Neural cell (in vitro differentiated cells): ENCODE data around the gene ANKS1B. TPM values are rescaled to one million over a fixed set of nuclear protein-coding genes. Genes with fewer than 3 reads are reported as not detected.

Experiments used
- H2AFZ ChIP-seq: fragments of 200-600, 300-800 bp; sonication (generic), shearing (Covaris generic); 2 replicates; pipeline ENCODE4 v1.6.0; 2014; ENCODE audit warnings: low read depth, mild to moderate bottlenecking, antibody characterized with exemption, low read length, moderate library complexity
- H3F3A ChIP-seq: fragments of 200-600 bp; shearing (Covaris generic); 2 replicates; pipeline ENCODE4 v1.6.1; 2016; ENCODE audit warnings: mild to moderate bottlenecking, moderate library complexity, mixed read lengths, antibody characterized with exemption, low read length; ENCODE audit not compliant: insufficient read depth, poor library complexity, severe bottlenecking
- H3K27ac ChIP-seq: fragments of 200-600, 300-800 bp; sonication (generic), shearing (Covaris generic); 2 replicates; pipeline ENCODE4 v1.5.1; 2014; ENCODE audit warnings: mild to moderate bottlenecking, low read length, moderate library complexity
- H3K27me3 ChIP-seq: fragments of 300-800, 200-600 bp; sonication (generic), shearing (Covaris generic); 2 replicates; pipeline ENCODE4 v1.6.0; 2014; ENCODE audit warnings: mild to moderate bottlenecking, low read depth, low read length, moderate library complexity; ENCODE audit not compliant: insufficient read depth
- H3K36me3 ChIP-seq: fragments of 300-800, 200-600 bp; sonication (generic), shearing (Covaris generic); 2 replicates; pipeline ENCODE4 v1.5.1; 2014; ENCODE audit warnings: mild to moderate bottlenecking, antibody characterized with exemption, low read length, moderate library complexity; ENCODE audit not compliant: insufficient read depth
- H3K4me2 ChIP-seq: fragments of 300-800, 200-600 bp; sonication (generic), shearing (Covaris generic); 2 replicates; pipeline ENCODE4 v1.6.0; 2014; ENCODE audit warnings: mild to moderate bottlenecking, low read length
- H3K4me3 ChIP-seq: fragments of 300-800, 200-600 bp; sonication (generic), shearing (Covaris generic); 2 replicates; pipeline ENCODE4 v1.5.1; 2014; ENCODE audit warnings: mild to moderate bottlenecking, low read length, moderate library complexity
- H3K79me2 ChIP-seq: fragments of 200-600 bp; shearing (Covaris generic); replicated peaks from 2 replicates; pipeline ENCODE4 v1.6.0; 2014; ENCODE audit warnings: mild to moderate bottlenecking, low read length, moderate library complexity; ENCODE audit not compliant: insufficient read depth
- H3K9ac ChIP-seq: fragments of 300-800, 200-600 bp; sonication (generic), shearing (Covaris generic); 2 replicates; pipeline ENCODE4 v1.6.1; 2016; ENCODE audit warnings: mild to moderate bottlenecking, low read length, mixed read lengths
- H3K9me2 ChIP-seq: fragments of 200-600 bp; shearing (Covaris generic); 2 replicates; pipeline ENCODE4 v1.6.1; 2016; ENCODE audit warnings: mild to moderate bottlenecking, low read length, mixed read lengths; ENCODE audit not compliant: insufficient read depth
- H3K9me3 ChIP-seq: fragments of 200-600, 300-800 bp; sonication (generic), shearing (Covaris generic); 2 replicates; pipeline ENCODE4 v1.6.1; 2016; ENCODE audit warnings: mild to moderate bottlenecking, mixed run types, low read length, moderate library complexity, mixed read lengths
- H4K20me1 ChIP-seq: fragments of 200-600 bp; shearing (Covaris generic); 2 replicates; pipeline ENCODE4 v1.6.1; 2016; ENCODE audit warnings: mild to moderate bottlenecking, mixed run types; ENCODE audit not compliant: insufficient read depth
- CTCF ChIP-seq: fragments of 450-650 bp; IDR thresholded peaks from 2 replicates; pipeline ENCODE4 v1.5.1; 2014; ENCODE audit warnings: antibody characterized with exemption, mild to moderate bottlenecking, moderate library complexity; ENCODE audit not compliant: poor library complexity, severe bottlenecking
- EP300 ChIP-seq: fragments of 450-650 bp; conservative IDR thresholded peaks from 2 replicates; pipeline ENCODE4 v1.6.1; 2014; ENCODE audit warnings: antibody characterized with exemption, mild to moderate bottlenecking, moderate library complexity; ENCODE audit not compliant: poor library complexity, severe bottlenecking
- EZH2 ChIP-seq: fragments of 200-600, 300-800 bp; shearing (Covaris generic), sonication (generic); IDR thresholded peaks from 2 replicates; pipeline ENCODE4 v1.6.1; 2014; ENCODE audit warnings: antibody characterized with exemption, low read length, borderline replicate concordance, mild to moderate bottlenecking; ENCODE audit not compliant: insufficient read depth, poor library complexity, severe bottlenecking
- MXI1 ChIP-seq: fragments of 450-650 bp; conservative IDR thresholded peaks from 2 replicates; pipeline ENCODE4 v1.6.1; 2014; ENCODE audit warnings: antibody characterized with exemption, mild to moderate bottlenecking; ENCODE audit not compliant: poor library complexity, severe bottlenecking
- POLR2AphosphoS5 ChIP-seq: IDR thresholded peaks from 2 replicates; pipeline ENCODE4 v1.6.1; 2012
- RAD21 ChIP-seq: fragments of 450-650 bp; conservative IDR thresholded peaks from 2 replicates; pipeline ENCODE4 v1.6.1; 2014; ENCODE audit warnings: antibody characterized with exemption, mild to moderate bottlenecking, moderate library complexity
- SMC3 ChIP-seq: fragments of 450-650 bp; conservative IDR thresholded peaks from 2 replicates; pipeline ENCODE4 v1.6.1; 2014; ENCODE audit warnings: antibody characterized with exemption, mild to moderate bottlenecking, moderate library complexity; ENCODE audit not compliant: poor library complexity
- TAF1 ChIP-seq: IDR thresholded peaks from 2 replicates; pipeline ENCODE4 v1.6.1; 2012; ENCODE audit warnings: low read depth
- polyA plus RNA-seq: library from polyadenylated mRNA; depleted of rRNA; stranded (reverse); fragments of >200 nt; gene quantifications from 2 replicates; pipeline ENCODE4 v1.2.3, GENCODE V29; 2014
- TF ChIP-seq, protein P1 (sequence below): IDR thresholded peaks from 2 replicates; pipeline ENCODE4 v1.6.1; 2012; ENCODE audit warnings: borderline replicate concordance

The ANKS1B gene
- polyA plus RNA-seq, 1 donor from 2014 or later, result 65.6 TPM

DNA sequence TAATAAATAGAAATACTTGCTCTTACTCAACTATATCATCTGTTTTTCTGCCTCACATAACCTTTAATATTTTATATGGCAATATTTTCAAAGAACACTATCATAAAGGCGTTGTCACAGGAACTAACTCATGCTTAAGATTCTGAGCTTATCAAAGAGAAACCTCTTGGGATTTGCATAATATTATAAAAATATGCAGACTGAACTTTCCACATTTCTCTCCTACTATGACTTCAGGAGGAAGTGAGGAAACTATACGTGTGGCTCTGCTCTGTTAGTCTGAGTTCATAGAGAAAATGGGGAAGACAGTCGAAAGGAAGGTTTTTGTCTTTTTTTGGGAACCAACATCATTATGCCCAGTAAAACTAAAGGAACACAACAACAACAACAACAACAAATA lies 212.5 kb downstream of the ANKS1B start:
- Histone ChIP-seq H3K9me2 (no peaks in the 10 kb centered on the region), H3K9ac (no peak overlapping the region), H2AFZ (no peak overlapping the region), H3K4me3 (no peak overlapping the region), H3F3A (no peaks in the 10 kb centered on the region), H3K9me3 (peaks cover 5% of the 10 kb centered on the region), H3K27me3 (no peaks in the 10 kb centered on the region), H3K4me2 (no peak overlapping the region), H3K36me3 (no peaks in the 10 kb centered on the region), H3K79me2 (no peaks in the 10 kb centered on the region), H4K20me1 (no peaks in the 10 kb centered on the region), H3K27ac (no peak overlapping the region)
- TF ChIP-seq MXI1, result no peak
- TF ChIP-seq RAD21, result no peak
- no peak for TF ChIP-seq TAF1
- TF ChIP-seq, protein P1, sequence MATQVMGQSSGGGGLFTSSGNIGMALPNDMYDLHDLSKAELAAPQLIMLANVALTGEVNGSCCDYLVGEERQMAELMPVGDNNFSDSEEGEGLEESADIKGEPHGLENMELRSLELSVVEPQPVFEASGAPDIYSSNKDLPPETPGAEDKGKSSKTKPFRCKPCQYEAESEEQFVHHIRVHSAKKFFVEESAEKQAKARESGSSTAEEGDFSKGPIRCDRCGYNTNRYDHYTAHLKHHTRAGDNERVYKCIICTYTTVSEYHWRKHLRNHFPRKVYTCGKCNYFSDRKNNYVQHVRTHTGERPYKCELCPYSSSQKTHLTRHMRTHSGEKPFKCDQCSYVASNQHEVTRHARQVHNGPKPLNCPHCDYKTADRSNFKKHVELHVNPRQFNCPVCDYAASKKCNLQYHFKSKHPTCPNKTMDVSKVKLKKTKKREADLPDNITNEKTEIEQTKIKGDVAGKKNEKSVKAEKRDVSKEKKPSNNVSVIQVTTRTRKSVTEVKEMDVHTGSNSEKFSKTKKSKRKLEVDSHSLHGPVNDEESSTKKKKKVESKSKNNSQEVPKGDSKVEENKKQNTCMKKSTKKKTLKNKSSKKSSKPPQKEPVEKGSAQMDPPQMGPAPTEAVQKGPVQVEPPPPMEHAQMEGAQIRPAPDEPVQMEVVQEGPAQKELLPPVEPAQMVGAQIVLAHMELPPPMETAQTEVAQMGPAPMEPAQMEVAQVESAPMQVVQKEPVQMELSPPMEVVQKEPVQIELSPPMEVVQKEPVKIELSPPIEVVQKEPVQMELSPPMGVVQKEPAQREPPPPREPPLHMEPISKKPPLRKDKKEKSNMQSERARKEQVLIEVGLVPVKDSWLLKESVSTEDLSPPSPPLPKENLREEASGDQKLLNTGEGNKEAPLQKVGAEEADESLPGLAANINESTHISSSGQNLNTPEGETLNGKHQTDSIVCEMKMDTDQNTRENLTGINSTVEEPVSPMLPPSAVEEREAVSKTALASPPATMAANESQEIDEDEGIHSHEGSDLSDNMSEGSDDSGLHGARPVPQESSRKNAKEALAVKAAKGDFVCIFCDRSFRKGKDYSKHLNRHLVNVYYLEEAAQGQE, result no peak
- TF ChIP-seq EZH2, result no peak
- no peak for TF ChIP-seq POLR2AphosphoS5
- no peak for TF ChIP-seq EP300
- TF ChIP-seq SMC3, result no peak
- no peak for TF ChIP-seq CTCF

DNA sequence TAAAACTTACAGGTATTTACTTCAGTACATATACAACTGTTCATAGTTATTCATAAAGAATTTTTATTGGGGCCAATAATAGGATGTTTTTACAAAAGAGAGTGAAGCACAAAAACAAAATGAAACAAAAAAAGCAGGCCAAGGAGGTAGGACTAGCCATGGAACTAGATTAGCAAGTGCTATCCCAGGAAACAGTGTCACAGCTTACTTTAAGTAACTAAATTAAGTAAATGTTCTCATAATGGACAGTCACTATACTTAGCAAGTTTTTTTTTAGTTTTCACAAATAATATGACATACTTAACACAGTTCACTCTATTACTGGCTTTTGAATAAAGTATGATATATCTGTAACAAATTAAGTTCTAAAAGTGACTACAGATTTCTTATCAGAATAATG lies 213.1 kb downstream of the ANKS1B start:
- H3K4me3 ChIP-seq, result no peak overlapping the region
- H3F3A ChIP-seq, result no peaks in the 10 kb centered on the region
- no peaks in the 10 kb centered on the region for H4K20me1 ChIP-seq
- H3K9me3 ChIP-seq, result peaks cover 5% of the 10 kb centered on the region
- H3K36me3 ChIP-seq, result no peaks in the 10 kb centered on the region
- H3K9ac ChIP-seq, result no peak overlapping the region
- no peak overlapping the region for H3K27ac ChIP-seq
- no peak overlapping the region for H2AFZ ChIP-seq
- H3K27me3 ChIP-seq, result no peaks in the 10 kb centered on the region
- no peaks in the 10 kb centered on the region for H3K9me2 ChIP-seq
- TF ChIP-seq CTCF (no peak), MXI1 (no peak), POLR2AphosphoS5 (no peak), TAF1 (no peak), EP300 (no peak), RAD21 (no peak), SMC3 (no peak), EZH2 (no peak)
- TF ChIP-seq, protein P1, result no peak
- no peaks in the 10 kb centered on the region for H3K79me2 ChIP-seq
- no peak overlapping the region for H3K4me2 ChIP-seq
